Heart left ventricle (tissue), 13 donors: ENCODE measurements around the gene ECHDC1.

Source experiments
- POLR2A ChIP-seq, 2 donors: fragments of 450-650 bp; IDR thresholded peaks; one replicate each; pipeline ENCODE4 v1.6.1; 2017; ENCODE audit warnings: antibody characterized with exemption in 2 of 2, mild to moderate bottlenecking in 2 of 2, moderate library complexity in 2 of 2
- TF ChIP-seq, protein P1 (sequence below), 12 donors: fragments of 200-600 bp; sonication (generic) in 4 of 12; IDR thresholded peaks; one replicate each; pipeline versions ENCODE4 v1.5.0 to v1.8.0; 2018 to 2022; ENCODE audit warnings: antibody characterized with exemption in 12 of 12, mild to moderate bottlenecking in 5 of 12
- donor health status: ischemic (EF 13 %, LVEDD 7.1; RV severe dilation, severe dysfunction).
- donor health status: DM: no; HTN: yes; CAD: no.
- donor health status: DM: no; HTN: no; CAD: no.
- donor health status: ischemic (EF 25% LVEDD 6.9; RV normal size, moderate dysfunction).
- donor health status: ischemic (EF 25% LVEDD 5.7; RV mildly dilated, moderate dysfunction).
- donor health status: ischemic (EF 35%, LVEDD 5.7; RV mildly dilated, moderate dysfunction).
- donor health status: nonischemic (EF 11% LVEDD 7.7; RV severe dilation, severe dysfunction).
- donor health status: DM: yes; HTN: yes; CAD: no.
- donor health status: PGD.
- donor health status: ischemic (EF 29% LVEDD 5.4; RV normal size, mild dysfunction).
- donor health status: nonischemic (EF 23%, LVEDD 6.1; RV moderate dilation, normal function).

DNA sequence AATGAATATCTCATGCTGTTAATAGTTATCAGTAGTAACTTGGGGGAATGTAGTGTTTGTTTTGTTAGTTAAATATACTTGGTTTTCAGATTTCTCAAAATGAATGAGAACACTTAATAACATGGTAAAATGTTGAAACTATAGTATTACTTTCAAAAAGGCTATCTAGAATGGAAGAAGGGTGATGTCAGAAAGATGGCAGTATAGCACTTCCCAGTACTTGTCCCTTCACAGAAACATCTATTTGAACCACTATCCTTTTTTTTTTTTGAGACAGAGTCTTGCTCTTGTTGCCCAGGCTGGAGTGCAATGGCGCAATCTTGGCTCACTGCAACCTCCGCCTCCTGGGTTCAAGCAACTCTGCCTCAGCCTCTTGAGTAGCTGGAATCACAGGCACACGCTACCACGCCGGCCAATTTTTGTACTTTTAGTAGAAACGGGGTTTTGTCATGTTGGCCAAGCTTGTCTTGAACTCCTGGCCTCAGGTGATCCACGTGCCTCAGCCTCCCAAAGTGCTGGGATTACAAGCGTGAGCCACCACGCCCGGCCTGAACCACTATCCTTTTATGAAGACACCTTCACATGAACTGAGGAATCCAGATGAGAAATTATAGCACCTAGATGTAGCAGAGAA lies 4.7 kb upstream of the ECHDC1 start:
- no peak for TF ChIP-seq POLR2A (IDR thresholded peaks at IDR 0.05)
- TF ChIP-seq, protein P1, sequence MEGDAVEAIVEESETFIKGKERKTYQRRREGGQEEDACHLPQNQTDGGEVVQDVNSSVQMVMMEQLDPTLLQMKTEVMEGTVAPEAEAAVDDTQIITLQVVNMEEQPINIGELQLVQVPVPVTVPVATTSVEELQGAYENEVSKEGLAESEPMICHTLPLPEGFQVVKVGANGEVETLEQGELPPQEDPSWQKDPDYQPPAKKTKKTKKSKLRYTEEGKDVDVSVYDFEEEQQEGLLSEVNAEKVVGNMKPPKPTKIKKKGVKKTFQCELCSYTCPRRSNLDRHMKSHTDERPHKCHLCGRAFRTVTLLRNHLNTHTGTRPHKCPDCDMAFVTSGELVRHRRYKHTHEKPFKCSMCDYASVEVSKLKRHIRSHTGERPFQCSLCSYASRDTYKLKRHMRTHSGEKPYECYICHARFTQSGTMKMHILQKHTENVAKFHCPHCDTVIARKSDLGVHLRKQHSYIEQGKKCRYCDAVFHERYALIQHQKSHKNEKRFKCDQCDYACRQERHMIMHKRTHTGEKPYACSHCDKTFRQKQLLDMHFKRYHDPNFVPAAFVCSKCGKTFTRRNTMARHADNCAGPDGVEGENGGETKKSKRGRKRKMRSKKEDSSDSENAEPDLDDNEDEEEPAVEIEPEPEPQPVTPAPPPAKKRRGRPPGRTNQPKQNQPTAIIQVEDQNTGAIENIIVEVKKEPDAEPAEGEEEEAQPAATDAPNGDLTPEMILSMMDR (IDR thresholded peaks at IDR 0.05) = no peak
